HepG2 (cell line): ENCODE data around the gene YBX2. TPM values are rescaled to one million over a fixed set of nuclear protein-coding genes. Genes with fewer than 3 reads are reported as not detected.

Experiments used
- ATF1 ChIP-seq: IDR thresholded peaks from 2 replicates; pipeline ENCODE4 v1.6.1; 2016; ENCODE audit warnings: mild to moderate bottlenecking, control low read depth
- CENPT ChIP-seq: sonication (generic); formaldehyde crosslinking; IDR thresholded peaks from 2 replicates; pipeline ENCODE4 v1.8.0; 2022; ENCODE audit warnings: low read depth, mild to moderate bottlenecking, moderate library complexity, missing genetic modification reagents
- KDM4B ChIP-seq: sonication (generic); formaldehyde crosslinking; IDR thresholded peaks from 2 replicates; pipeline ENCODE4 v1.4.0; 2020; ENCODE audit warnings: missing genetic modification reagents
- MTA3 ChIP-seq: sonication (generic); formaldehyde crosslinking; IDR thresholded peaks from 2 replicates; pipeline ENCODE4 v1.4.0; 2020; ENCODE audit warnings: missing genetic modification reagents
- MYNN ChIP-seq: sonication (generic); formaldehyde crosslinking; IDR thresholded peaks from 2 replicates; pipeline ENCODE4 v1.4.0; 2020; ENCODE audit warnings: mild to moderate bottlenecking, low read depth, missing genetic modification reagents
- NR2C2 ChIP-seq: sonication (generic); formaldehyde crosslinking; IDR thresholded peaks from 2 replicates; pipeline ENCODE4 v1.4.0; 2020; ENCODE audit warnings: missing genetic modification reagents, mild to moderate bottlenecking, moderate library complexity, borderline replicate concordance
- PLRG1 ChIP-seq: fragments of 450-650 bp; conservative IDR thresholded peaks from 2 replicates; pipeline ENCODE4 v1.6.1; 2016
- TEF ChIP-seq: sonication (generic); formaldehyde crosslinking; IDR thresholded peaks from 2 replicates; pipeline ENCODE4 v1.5.0; 2020; ENCODE audit warnings: missing genetic modification reagents
- ZNF326 ChIP-seq: sonication (generic); formaldehyde crosslinking; IDR thresholded peaks from 2 replicates; pipeline ENCODE4 v1.4.0; 2020; ENCODE audit warnings: missing genetic modification reagents, borderline replicate concordance
- ZNF605 ChIP-seq: sonication (generic); formaldehyde crosslinking; IDR thresholded peaks from 2 replicates; pipeline ENCODE4 v1.8.0; 2022; ENCODE audit warnings: mild to moderate bottlenecking, missing genetic modification reagents
- ZNF615 ChIP-seq: sonication (generic); formaldehyde crosslinking; IDR thresholded peaks from 2 replicates; pipeline ENCODE4 v1.5.0; 2020; ENCODE audit warnings: mild to moderate bottlenecking, missing genetic modification reagents, borderline replicate concordance
- ZNF672 ChIP-seq: sonication (generic); formaldehyde crosslinking; IDR thresholded peaks from 2 replicates; pipeline ENCODE4 v1.8.1; 2022; ENCODE audit warnings: missing genetic modification reagents
- ZNF749 ChIP-seq: sonication (generic); formaldehyde crosslinking; IDR thresholded peaks from 2 replicates; pipeline ENCODE4 v1.8.0; 2022; ENCODE audit warnings: mild to moderate bottlenecking, missing genetic modification reagents, moderate library complexity, borderline replicate concordance
- ZNF75D ChIP-seq: sonication (generic); formaldehyde crosslinking; IDR thresholded peaks from 2 replicates; pipeline ENCODE4 v1.8.1; 2023; ENCODE audit warnings: missing genetic modification reagents, mild to moderate bottlenecking, borderline replicate concordance
- ZNF777 ChIP-seq: sonication (generic); formaldehyde crosslinking; IDR thresholded peaks from 2 replicates; pipeline ENCODE4 v1.4.0; 2020; ENCODE audit warnings: missing genetic modification reagents
- ZSCAN22 ChIP-seq: sonication (generic); formaldehyde crosslinking; IDR thresholded peaks from 2 replicates; pipeline ENCODE4 v1.4.0; 2020; ENCODE audit warnings: mild to moderate bottlenecking, missing genetic modification reagents
- polyA plus RNA-seq, 8 experiments: library from polyadenylated mRNA; depleted of rRNA in 3 of 8; stranded (reverse) in 7 of 8; unstranded in 1 of 8; fragments of >200 nt; fragmentation: Illumina TruSeq in 4 of 8; extraction: Trizol in 4 of 8; gene quantifications; 2 replicates each; pipeline versions ENCODE4 v1.2.1 to v1.2.3, GENCODE V29; 2011 to 2016; ENCODE audit warnings: low read depth in 4 of 8, missing spikeins in 1 of 8, mixed read lengths in 1 of 8; ENCODE audit not compliant: insufficient read depth in 1 of 8
- total RNA-seq, 5 experiments: library from RNA; depleted of rRNA; stranded (reverse); fragments of >200 nt; fragmentation: Illumina TruSeq; extraction: Trizol; gene quantifications; 2 replicates each; pipeline ENCODE4 v1.2.3, GENCODE V29; 2016; ENCODE audit warnings: low read depth in 1 of 5
- TF ChIP-seq, protein P1 (sequence below): IDR thresholded peaks from 2 replicates; pipeline ENCODE4 v1.6.1; 2016; ENCODE audit warnings: control low read depth
- TF ChIP-seq, protein P2 (sequence below): sonication (generic); formaldehyde crosslinking; IDR thresholded peaks from 2 replicates; pipeline ENCODE4 v1.9.0; 2021; ENCODE audit warnings: missing genetic modification reagents, borderline replicate concordance
- TF ChIP-seq, protein P3 (sequence below): sonication (generic); formaldehyde crosslinking; IDR thresholded peaks from 2 replicates; pipeline ENCODE4 v1.5.1; 2020; ENCODE audit warnings: mild to moderate bottlenecking, missing genetic modification reagents, borderline replicate concordance

Gene YBX2
- total and polyA plus RNA-seq, 2 of the 13 experiments (the other 11 are each of a cell fraction or from before 2014, with no cell fraction given): 0.12 to 0.22 TPM

DNA sequence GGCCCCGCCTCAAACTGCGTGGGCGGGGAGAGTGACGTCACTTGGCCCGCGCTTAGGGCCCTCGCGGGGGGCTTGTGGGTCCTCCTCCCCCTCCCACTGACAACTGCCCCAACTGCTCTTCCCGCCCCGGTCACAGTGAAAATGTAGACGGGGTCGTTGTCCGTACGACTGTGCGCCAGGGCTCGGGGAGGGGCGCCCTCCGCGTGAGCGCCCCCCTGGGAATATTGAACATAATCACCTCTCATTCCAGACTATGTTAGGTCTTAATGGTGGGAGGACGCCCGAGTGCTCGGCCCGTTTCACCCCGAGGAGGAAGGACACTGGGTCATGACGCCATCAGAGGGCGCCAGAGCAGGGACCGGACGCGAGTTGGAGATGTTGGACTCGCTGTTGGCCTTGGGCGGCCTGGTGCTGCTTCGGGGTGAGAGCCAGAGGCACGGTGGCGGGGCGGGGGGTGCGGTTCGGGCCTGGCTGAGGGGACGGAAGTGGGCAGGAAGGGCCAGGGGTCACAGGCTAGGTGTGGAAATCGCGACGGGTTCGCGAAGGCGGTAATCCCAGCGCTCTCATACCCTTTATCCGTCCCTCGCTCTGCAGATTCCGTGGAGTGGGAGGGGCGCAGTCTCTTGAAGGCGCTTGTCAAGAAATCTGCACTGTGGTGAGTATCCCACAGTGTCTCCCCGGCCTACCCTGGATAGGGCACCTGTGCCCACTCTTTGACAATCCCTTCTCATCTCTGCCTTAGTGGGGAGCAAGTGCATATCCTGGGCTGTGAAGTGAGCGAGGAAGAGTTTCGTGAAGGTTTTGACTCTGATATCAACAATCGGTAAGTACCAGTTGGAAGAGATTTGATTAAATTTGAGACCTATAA, 42.0 kb downstream of the YBX2 start, which contains the start of gene ELP5 (continued):
- TF ChIP-seq, protein P1, sequence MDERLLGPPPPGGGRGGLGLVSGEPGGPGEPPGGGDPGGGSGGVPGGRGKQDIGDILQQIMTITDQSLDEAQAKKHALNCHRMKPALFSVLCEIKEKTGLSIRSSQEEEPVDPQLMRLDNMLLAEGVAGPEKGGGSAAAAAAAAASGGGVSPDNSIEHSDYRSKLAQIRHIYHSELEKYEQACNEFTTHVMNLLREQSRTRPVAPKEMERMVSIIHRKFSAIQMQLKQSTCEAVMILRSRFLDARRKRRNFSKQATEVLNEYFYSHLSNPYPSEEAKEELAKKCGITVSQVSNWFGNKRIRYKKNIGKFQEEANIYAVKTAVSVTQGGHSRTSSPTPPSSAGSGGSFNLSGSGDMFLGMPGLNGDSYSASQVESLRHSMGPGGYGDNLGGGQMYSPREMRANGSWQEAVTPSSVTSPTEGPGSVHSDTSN (CRISPR knock-in tag): no peak
- 0 out of 2 replicates have a peak, but pooled peaks have one; percentile 49 for TF ChIP-seq KDM4B (CRISPR knock-in tag)
- TF ChIP-seq, protein P2, sequence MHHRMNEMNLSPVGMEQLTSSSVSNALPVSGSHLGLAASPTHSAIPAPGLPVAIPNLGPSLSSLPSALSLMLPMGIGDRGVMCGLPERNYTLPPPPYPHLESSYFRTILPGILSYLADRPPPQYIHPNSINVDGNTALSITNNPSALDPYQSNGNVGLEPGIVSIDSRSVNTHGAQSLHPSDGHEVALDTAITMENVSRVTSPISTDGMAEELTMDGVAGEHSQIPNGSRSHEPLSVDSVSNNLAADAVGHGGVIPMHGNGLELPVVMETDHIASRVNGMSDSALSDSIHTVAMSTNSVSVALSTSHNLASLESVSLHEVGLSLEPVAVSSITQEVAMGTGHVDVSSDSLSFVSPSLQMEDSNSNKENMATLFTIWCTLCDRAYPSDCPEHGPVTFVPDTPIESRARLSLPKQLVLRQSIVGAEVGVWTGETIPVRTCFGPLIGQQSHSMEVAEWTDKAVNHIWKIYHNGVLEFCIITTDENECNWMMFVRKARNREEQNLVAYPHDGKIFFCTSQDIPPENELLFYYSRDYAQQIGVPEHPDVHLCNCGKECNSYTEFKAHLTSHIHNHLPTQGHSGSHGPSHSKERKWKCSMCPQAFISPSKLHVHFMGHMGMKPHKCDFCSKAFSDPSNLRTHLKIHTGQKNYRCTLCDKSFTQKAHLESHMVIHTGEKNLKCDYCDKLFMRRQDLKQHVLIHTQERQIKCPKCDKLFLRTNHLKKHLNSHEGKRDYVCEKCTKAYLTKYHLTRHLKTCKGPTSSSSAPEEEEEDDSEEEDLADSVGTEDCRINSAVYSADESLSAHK (CRISPR knock-in tag): no peak
- TF ChIP-seq TEF: no peak
- TF ChIP-seq ZNF615 (CRISPR knock-in tag): no peak
- no peak for TF ChIP-seq MTA3 (CRISPR knock-in tag)
- peak; percentile 65; the same call in 1 of the 2 replicates for TF ChIP-seq MYNN
- TF ChIP-seq CENPT (CRISPR knock-in tag): 0 out of 2 replicates have a peak, but pooled peaks have one; percentile 85
- no peak for TF ChIP-seq ZNF326 (CRISPR knock-in tag)
- TF ChIP-seq ATF1 (CRISPR knock-in tag): peak; percentile 96
- no peak for TF ChIP-seq ZSCAN22
- no peak for TF ChIP-seq ZNF672
- peak; percentile 69 for TF ChIP-seq ZNF777 (CRISPR knock-in tag)
- no peak for TF ChIP-seq ZNF75D
- peak; percentile 88 for TF ChIP-seq ZNF605
- no peak for TF ChIP-seq PLRG1
- TF ChIP-seq, protein P3, sequence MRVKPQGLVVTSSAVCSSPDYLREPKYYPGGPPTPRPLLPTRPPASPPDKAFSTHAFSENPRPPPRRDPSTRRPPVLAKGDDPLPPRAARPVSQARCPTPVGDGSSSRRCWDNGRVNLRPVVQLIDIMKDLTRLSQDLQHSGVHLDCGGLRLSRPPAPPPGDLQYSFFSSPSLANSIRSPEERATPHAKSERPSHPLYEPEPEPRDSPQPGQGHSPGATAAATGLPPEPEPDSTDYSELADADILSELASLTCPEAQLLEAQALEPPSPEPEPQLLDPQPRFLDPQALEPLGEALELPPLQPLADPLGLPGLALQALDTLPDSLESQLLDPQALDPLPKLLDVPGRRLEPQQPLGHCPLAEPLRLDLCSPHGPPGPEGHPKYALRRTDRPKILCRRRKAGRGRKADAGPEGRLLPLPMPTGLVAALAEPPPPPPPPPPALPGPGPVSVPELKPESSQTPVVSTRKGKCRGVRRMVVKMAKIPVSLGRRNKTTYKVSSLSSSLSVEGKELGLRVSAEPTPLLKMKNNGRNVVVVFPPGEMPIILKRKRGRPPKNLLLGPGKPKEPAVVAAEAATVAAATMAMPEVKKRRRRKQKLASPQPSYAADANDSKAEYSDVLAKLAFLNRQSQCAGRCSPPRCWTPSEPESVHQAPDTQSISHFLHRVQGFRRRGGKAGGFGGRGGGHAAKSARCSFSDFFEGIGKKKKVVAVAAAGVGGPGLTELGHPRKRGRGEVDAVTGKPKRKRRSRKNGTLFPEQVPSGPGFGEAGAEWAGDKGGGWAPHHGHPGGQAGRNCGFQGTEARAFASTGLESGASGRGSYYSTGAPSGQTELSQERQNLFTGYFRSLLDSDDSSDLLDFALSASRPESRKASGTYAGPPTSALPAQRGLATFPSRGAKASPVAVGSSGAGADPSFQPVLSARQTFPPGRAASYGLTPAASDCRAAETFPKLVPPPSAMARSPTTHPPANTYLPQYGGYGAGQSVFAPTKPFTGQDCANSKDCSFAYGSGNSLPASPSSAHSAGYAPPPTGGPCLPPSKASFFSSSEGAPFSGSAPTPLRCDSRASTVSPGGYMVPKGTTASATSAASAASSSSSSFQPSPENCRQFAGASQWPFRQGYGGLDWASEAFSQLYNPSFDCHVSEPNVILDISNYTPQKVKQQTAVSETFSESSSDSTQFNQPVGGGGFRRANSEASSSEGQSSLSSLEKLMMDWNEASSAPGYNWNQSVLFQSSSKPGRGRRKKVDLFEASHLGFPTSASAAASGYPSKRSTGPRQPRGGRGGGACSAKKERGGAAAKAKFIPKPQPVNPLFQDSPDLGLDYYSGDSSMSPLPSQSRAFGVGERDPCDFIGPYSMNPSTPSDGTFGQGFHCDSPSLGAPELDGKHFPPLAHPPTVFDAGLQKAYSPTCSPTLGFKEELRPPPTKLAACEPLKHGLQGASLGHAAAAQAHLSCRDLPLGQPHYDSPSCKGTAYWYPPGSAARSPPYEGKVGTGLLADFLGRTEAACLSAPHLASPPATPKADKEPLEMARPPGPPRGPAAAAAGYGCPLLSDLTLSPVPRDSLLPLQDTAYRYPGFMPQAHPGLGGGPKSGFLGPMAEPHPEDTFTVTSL (CRISPR knock-in tag): no peak
- peak; percentile 91 for TF ChIP-seq ZNF749 (CRISPR knock-in tag)
- peak; percentile 90 for TF ChIP-seq NR2C2
